GM12864 (cell line): ENCODE measurements around the gene SP3.

Source experiments
- DNase-seq: peaks from one replicate; pipeline ENCODE4 v3.0.0-alpha.2; 2011; ENCODE audit warnings: low read depth
- H3K4me3 ChIP-seq: 2 replicates; pipeline ENCODE4 v1.5.1; 2011; ENCODE audit warnings: mild to moderate bottlenecking, low read depth, low read length, control low read depth
- CTCF ChIP-seq: IDR thresholded peaks from 2 replicates; pipeline ENCODE4 v1.5.1; 2011; ENCODE audit warnings: low read depth, mild to moderate bottlenecking, moderate library complexity, low read length, control low read depth, inconsistent platforms; ENCODE audit errors: missing control alignments

SP3 gene

GRCh38 chr2:173947131-173947530 is 18.0 kb downstream of the SP3 start:
- no peak for DNase-seq
- no peak overlapping the region for H3K4me3 ChIP-seq
- no peak for TF ChIP-seq CTCF

GRCh38 chr2:173943738-173944137 is 21.4 kb downstream of the SP3 start:
- H3K4me3 ChIP-seq: no peak overlapping the region
- DNase-seq: no peak
- TF ChIP-seq CTCF: no peak

- H3K4me3 ChIP-seq: no peak overlapping the region
- no peak for TF ChIP-seq CTCF
- DNase-seq: no peak
Observed at GRCh38 chr2:173942861-173943523, 22.2 kb downstream of the SP3 start.

- DNase-seq: no peak
- no peak for TF ChIP-seq CTCF
- H3K4me3 ChIP-seq: no peak overlapping the region
Observed at GRCh38 chr2:173941567-173941966, 23.6 kb downstream of the SP3 start.

- no peak overlapping the region for H3K4me3 ChIP-seq
- no peak for DNase-seq
- TF ChIP-seq CTCF: no peak
Observed at GRCh38 chr2:173940208-173941020, 24.8 kb downstream of the SP3 start.

- no peak for TF ChIP-seq CTCF
Observed at GRCh38 chr2:173938700-173939384, 26.3 kb downstream of the SP3 start.

More at GRCh38 chr2:173938700-173939384, 26.3 kb downstream of the SP3 start:
- DNase-seq: no peak
- no peak overlapping the region for H3K4me3 ChIP-seq
